AG10803 (cell line): ENCODE data around the gene IRGC.
A peak's percentile ranks its signal among the peaks of the same experiment; 100 is the strongest.

ENCODE experiments used
- DNase-seq: peaks from one replicate; pipeline ENCODE4 v3.0.0; 2010; ENCODE audit warnings: low read depth
- H3K4me3 ChIP-seq: 2 replicates; pipeline ENCODE4 v1.5.1; 2011; ENCODE audit warnings: mild to moderate bottlenecking, low read length, control low read depth
- TF ChIP-seq, protein P1 (sequence below): conservative IDR thresholded peaks from 2 replicates; pipeline ENCODE4 v1.5.1; 2011; ENCODE audit warnings: mild to moderate bottlenecking, low read length, control low read depth, inconsistent platforms

IRGC gene, protein sequence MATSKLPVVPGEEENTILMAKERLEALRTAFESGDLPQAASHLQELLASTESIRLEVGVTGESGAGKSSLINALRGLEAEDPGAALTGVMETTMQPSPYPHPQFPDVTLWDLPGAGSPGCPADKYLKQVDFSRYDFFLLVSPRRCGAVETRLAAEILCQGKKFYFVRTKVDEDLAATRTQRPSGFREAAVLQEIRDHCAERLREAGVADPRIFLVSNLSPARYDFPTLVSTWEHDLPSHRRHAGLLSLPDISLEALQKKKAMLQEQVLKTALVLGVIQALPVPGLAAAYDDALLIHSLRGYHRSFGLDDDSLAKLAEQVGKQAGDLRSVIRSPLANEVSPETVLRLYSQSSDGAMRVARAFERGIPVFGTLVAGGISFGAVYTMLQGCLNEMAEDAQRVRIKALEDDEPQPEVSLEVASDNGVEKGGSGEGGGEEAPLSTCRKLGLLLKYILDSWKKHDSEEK

DNA sequence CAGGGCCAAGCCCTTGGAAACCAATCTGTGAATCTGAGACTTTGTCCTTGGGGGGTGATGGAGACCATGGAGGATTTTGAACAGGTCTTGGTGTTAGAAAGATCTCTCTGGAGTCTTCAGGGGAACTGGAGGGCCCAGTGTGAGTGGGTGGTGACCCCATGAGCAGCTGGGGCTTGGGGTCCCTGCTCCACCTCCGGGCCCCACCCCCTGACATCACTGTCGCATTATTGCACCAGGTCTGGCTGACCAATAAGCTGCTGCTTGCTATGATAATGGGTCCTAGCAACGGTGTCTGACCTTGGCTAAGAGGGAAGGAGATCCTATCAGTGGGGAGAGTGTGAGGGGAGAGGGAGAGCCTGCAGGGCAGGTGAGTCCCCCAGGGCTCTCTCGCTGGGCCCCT lies at the start of gene IRGC:
Gene IRGC, plus strand, starts transcription at position 301 of the 400 bp plus-strand sequence. CDS start 2,483 bp downstream, outside the sequence.
- TF ChIP-seq, protein P1, sequence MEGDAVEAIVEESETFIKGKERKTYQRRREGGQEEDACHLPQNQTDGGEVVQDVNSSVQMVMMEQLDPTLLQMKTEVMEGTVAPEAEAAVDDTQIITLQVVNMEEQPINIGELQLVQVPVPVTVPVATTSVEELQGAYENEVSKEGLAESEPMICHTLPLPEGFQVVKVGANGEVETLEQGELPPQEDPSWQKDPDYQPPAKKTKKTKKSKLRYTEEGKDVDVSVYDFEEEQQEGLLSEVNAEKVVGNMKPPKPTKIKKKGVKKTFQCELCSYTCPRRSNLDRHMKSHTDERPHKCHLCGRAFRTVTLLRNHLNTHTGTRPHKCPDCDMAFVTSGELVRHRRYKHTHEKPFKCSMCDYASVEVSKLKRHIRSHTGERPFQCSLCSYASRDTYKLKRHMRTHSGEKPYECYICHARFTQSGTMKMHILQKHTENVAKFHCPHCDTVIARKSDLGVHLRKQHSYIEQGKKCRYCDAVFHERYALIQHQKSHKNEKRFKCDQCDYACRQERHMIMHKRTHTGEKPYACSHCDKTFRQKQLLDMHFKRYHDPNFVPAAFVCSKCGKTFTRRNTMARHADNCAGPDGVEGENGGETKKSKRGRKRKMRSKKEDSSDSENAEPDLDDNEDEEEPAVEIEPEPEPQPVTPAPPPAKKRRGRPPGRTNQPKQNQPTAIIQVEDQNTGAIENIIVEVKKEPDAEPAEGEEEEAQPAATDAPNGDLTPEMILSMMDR: no peak
- DNase-seq: no peak
- no peak within 1 kb of the TSS for H3K4me3 ChIP-seq

DNA sequence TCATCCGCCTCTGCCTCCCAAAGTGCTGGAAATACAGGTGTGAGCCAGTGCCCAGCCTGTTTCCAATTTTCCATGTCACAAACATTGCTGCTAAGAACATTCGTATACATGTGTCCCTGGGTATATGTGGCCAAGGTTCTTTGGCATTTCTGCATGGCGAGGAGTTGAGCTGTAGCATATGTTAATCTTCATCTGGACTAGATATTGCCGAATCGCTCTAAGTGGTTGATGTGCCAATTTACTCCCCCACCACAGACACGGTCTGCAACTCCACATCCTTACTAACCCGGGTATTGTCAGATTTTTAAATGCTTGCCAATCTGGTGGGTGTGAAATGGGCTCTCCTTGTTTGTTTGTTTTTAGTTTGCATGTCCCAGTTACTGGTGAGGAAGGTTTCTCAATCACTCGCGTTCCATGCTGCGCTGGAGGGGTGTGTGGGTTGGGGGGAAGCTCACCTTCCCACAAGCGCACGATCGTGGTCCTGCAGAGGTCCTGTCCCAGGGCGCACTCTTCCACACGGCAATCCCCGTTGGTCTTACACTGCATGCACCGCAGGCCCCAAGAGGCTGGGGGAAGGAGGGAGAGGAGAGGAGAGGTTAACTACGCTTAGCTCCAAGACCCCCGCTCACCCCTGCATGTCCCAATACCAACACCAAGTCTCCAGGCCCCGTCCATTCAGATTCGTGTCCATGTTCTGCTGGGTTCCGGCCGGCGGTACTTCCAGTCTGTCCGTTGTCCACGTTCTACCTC lies 48.6 kb upstream of the IRGC start:
- no peak for DNase-seq
- peak overlapping the region; percentile 59 for H3K4me3 ChIP-seq
- TF ChIP-seq, protein P1: no peak

DNA sequence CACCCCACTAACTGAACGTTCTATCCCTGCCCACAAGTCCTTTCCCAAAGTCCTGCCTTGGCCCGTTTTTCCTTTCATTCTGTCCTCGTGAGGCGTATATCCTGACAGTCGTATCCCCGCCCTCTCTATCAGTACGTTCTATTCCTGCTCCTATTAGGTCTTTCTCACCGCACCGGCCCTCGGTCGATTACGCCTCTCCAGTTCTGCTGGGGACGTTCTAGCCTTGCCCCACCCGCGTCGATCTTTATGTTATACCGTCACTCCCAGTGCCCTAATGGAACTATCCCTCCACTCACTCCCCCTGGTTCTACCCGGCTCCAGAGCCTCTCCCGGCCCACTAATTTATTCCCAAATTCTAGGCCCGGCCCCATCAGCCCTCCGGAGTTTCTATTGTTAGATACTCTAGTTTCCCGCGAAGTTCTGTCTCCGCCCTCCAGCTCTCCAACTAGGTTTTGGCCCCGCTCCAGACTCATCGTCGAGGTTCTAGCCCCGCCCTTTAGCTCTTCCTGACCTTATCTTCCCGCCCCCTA lies 47.9 kb upstream of the IRGC start:
- peak overlapping the region; percentile 59 for H3K4me3 ChIP-seq
- peak; percentile 10 for DNase-seq
- TF ChIP-seq, protein P1: no peak

DNA sequence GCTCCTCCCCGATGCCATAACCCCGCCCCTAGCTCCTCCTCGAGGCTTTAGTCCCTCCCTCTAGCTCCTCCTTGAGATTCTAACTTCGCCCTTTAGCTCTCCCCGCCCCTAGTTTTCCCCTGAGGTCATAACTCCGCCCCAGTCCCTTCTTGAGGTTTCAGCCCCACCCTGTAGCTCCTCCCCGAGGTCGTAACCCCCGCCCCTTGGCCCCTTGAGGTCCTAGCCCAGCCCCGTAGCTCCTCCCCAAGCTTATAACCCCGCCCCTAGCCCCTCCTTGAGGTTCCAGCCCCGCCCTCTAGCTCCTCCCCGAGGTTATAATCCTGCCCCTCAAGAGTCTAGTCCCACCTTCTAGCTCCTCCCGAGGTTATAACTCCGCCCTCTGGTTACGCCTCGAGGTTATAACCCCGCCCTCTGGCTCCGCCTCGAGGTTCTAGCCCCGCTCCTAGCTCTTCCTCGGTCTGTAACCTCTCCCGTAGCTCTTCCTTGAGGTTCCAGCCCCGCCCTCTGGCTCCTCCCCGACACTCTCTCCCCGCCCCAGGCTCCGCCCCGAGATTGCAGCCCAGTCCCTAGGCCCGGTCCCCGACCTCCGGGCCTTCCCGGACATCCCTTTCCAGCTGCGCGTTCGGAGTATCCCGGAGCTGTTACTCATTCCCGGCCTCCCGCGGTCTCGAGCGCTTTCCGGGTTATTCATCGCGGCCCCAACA lies 47.3 kb upstream of the IRGC start:
- H3K4me3 ChIP-seq: peak overlapping the region; percentile 89
- TF ChIP-seq, protein P1: no peak
- DNase-seq: peak; percentile 99

DNA sequence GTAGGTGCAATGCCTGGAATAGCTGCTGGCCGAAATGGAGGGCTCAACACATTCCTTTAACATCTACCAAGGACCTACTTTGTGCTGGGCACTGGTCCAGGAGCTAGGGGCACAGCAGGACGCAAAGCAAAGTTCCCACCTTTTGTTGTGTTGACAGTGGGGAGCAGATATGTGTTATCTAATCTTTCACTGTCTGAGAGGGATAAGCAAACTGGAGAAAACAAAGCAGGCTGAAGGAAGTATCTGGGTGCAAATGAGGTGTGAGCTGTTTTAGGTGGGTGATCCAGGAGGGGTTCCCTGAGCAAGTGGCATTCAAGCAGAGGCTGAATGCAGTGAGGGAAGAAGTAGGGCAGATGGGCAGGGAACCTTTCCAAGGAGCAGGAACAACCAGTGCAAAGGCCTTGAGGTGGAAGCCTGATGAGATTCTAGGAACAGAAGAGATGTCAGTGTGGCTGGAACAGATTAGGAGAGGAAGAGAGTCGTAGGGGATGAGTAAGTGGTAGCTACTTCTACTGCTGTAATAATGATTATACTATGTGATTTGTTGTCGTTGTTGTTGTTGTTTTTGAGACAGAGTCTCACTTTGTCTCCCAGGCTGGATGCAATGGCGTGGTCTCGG lies 43.7 kb upstream of the IRGC start:
- TF ChIP-seq, protein P1: no peak
- no peak overlapping the region for H3K4me3 ChIP-seq
- DNase-seq: no peak

DNA sequence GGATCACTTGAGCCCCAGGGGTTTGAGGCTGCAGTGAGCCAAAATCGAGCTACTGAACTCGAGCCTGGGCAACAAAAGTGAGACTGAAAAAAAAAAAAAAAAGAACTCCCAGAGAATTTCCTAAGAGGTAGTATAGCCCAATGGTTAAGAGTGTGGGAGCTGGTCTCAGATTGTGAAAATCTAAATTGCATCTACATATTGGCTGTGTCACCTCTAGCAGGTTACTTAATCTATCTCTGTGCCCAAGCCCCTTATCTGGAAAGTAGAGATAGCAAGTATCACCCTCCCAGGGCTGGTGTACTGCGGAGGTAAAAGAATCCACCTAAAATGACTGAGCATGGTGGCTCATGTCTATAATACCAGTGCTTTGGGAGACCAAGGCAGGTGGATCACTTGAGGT lies 42.2 kb upstream of the IRGC start:
- TF ChIP-seq, protein P1: no peak
- no peak overlapping the region for H3K4me3 ChIP-seq
- DNase-seq: no peak
